ENCODE measurements around the gene SGPP1.
"Not testable (repeated sequence)": the region's sequence is repeated elsewhere in the genome, so short reads cannot be mapped to it uniquely, and the experiment has no call there.

Gene SGPP1

DNA sequence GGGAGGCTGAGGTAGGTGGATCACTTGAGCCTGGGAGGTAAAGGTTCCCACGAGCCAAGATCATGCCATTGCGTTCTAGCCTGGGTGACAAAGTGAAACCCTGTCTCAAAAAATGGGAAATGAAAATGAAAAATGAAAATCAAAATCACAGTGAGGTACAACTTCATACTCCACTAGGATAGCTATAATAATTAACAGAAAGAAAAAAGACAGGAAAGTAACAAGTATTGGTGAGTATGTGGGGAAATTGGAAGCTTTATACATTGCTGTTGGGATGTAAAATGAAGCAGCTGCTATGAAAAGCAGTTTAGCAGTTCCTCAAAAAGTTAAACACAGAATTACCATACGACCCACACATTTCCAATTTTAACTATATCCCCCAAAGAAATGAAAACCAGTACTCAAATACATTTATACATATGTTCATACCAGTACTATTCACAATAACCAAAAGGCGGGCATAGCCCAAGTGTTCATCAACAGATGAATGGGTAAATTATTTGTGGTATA, 22.2 kb downstream of the SGPP1 start:
- H3K27ac ChIP-seq (ENCODE audit: insufficient read depth, low read depth, low read length, poor library complexity, severe bottlenecking) = no peak overlapping the region
- 90 to 92% methylated on average over 4 of the region's 4 CpGs for WGBS, 2 experiments
- no peaks in the 10 kb centered on the region for H3K36me3 ChIP-seq (ENCODE audit: control insufficient read depth, insufficient read depth, low read length)
- H3K4me3 ChIP-seq (ENCODE audit: insufficient read depth, low read depth, low read length) = no peak overlapping the region
- H3K4me1 ChIP-seq (ENCODE audit: control insufficient read depth, insufficient read depth, low read length) = no peaks in the 10 kb centered on the region
- H3K9me3 ChIP-seq (ENCODE audit: control insufficient read depth, low read length) = no peaks in the 10 kb centered on the region
- H3K27me3 ChIP-seq (ENCODE audit: control insufficient read depth, insufficient read depth, low read length, poor library complexity, severe bottlenecking) = no peaks in the 10 kb centered on the region

- not testable (repeated sequence) for H3K27ac ChIP-seq (ENCODE audit: insufficient read depth, low read depth, low read length, poor library complexity, severe bottlenecking); H3K36me3 ChIP-seq (ENCODE audit: control insufficient read depth, insufficient read depth, low read length); H3K4me3 ChIP-seq (ENCODE audit: insufficient read depth, low read depth, low read length); H3K27me3 ChIP-seq (ENCODE audit: control insufficient read depth, insufficient read depth, low read length, poor library complexity, severe bottlenecking); H3K9me3 ChIP-seq (ENCODE audit: control insufficient read depth, low read length); H3K4me1 ChIP-seq (ENCODE audit: control insufficient read depth, insufficient read depth, low read length)
- WGBS, 2 experiments = 88 to 94% methylated on average over 4 of the region's 4 CpGs
These were observed 25.3 kb downstream of the SGPP1 start for GRCh38 chr14:63702530-63702929.

GRCh38 chr14:63701606-63702299, 26.1 kb downstream of the SGPP1 start:
- Histone ChIP-seq H3K4me3 (ENCODE audit: insufficient read depth, low read depth, low read length) (no peak overlapping the region), H3K9me3 (ENCODE audit: control insufficient read depth, low read length) (no peaks in the 10 kb centered on the region), H3K36me3 (ENCODE audit: control insufficient read depth, insufficient read depth, low read length) (no peaks in the 10 kb centered on the region), H3K4me1 (ENCODE audit: control insufficient read depth, insufficient read depth, low read length) (no peaks in the 10 kb centered on the region), H3K27ac (ENCODE audit: insufficient read depth, low read depth, low read length, poor library complexity, severe bottlenecking) (no peak overlapping the region), H3K27me3 (ENCODE audit: control insufficient read depth, insufficient read depth, low read length, poor library complexity, severe bottlenecking) (no peaks in the 10 kb centered on the region)
- WGBS, 2 experiments = 96 to 100% methylated on average over 1 to 2 of the region's 2 CpGs

GRCh38 chr14:63692310-63693020, 35.4 kb downstream of the SGPP1 start:
- Histone ChIP-seq H3K4me1 (ENCODE audit: control insufficient read depth, insufficient read depth, low read length) (no peaks in the 10 kb centered on the region), H3K4me3 (ENCODE audit: insufficient read depth, low read depth, low read length) (no peak overlapping the region), H3K27me3 (ENCODE audit: control insufficient read depth, insufficient read depth, low read length, poor library complexity, severe bottlenecking) (no peaks in the 10 kb centered on the region), H3K9me3 (ENCODE audit: control insufficient read depth, low read length) (no peaks in the 10 kb centered on the region), H3K36me3 (ENCODE audit: control insufficient read depth, insufficient read depth, low read length) (no peaks in the 10 kb centered on the region), H3K27ac (ENCODE audit: insufficient read depth, low read depth, low read length, poor library complexity, severe bottlenecking) (no peak overlapping the region)
- WGBS, 2 experiments = 91 to 94% methylated on average over 5 of the region's 5 CpGs

DNA sequence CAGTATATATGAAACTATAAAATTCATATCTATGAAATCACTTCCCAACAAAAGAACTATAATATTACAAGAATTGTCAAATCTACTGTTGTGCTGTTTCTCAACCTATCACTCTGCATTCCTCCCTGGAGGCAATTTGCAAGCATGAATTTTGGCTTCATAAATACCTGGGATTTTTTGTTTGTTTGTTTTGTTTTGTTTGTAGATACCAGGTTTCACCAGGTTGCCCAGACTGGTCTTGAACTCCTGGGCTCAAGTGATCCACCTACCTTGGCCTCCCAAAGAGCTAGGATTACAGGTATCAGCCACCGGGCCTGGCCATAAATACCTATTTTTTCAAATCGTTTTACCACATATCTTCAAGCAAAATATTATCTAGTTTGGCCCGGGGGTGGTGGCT, 38.7 kb downstream of the SGPP1 start:
- no peak overlapping the region for H3K4me3 ChIP-seq (ENCODE audit: insufficient read depth, low read depth, low read length)
- H3K4me1 ChIP-seq (ENCODE audit: control insufficient read depth, insufficient read depth, low read length) = no peaks in the 10 kb centered on the region
- no peaks in the 10 kb centered on the region for H3K36me3 ChIP-seq (ENCODE audit: control insufficient read depth, insufficient read depth, low read length)
- H3K27me3 ChIP-seq (ENCODE audit: control insufficient read depth, insufficient read depth, low read length, poor library complexity, severe bottlenecking) = no peaks in the 10 kb centered on the region
- H3K9me3 ChIP-seq (ENCODE audit: control insufficient read depth, low read length) = no peaks in the 10 kb centered on the region
- H3K27ac ChIP-seq (ENCODE audit: insufficient read depth, low read depth, low read length, poor library complexity, severe bottlenecking) = no peak overlapping the region
- 77 to 90% methylated on average over 3 of the region's 3 CpGs for WGBS, 2 experiments

DNA sequence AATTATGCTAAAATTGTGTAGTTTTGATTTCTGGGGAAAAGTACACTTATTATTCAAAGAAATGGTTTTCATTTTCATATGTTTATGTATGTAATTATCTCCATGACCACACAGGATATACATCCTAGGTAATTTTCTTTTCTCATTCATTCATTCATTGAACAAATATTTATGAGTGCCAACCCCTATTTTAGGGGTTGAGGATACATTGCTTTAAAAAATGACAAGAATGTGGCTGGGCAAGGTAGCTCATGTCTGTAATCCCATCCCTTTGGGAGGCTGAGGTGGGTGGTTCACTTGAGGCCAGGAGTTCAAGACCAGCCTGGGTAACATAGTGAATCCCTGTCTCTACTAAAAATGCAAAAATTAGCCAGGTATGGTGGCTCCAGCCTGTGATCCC, 40.9 kb downstream of the SGPP1 start:
- Histone ChIP-seq H3K4me1 (ENCODE audit: control insufficient read depth, insufficient read depth, low read length) (no peaks in the 10 kb centered on the region), H3K27ac (ENCODE audit: insufficient read depth, low read depth, low read length, poor library complexity, severe bottlenecking) (no peak overlapping the region), H3K27me3 (ENCODE audit: control insufficient read depth, insufficient read depth, low read length, poor library complexity, severe bottlenecking) (no peaks in the 10 kb centered on the region), H3K4me3 (ENCODE audit: insufficient read depth, low read depth, low read length) (no peak overlapping the region), H3K36me3 (ENCODE audit: control insufficient read depth, insufficient read depth, low read length) (no peaks in the 10 kb centered on the region), H3K9me3 (ENCODE audit: control insufficient read depth, low read length) (no peaks in the 10 kb centered on the region)

- H3K27ac ChIP-seq (ENCODE audit: insufficient read depth, low read depth, low read length, poor library complexity, severe bottlenecking) = no peak overlapping the region
- no peaks in the 10 kb centered on the region for H3K9me3 ChIP-seq (ENCODE audit: control insufficient read depth, low read length)
- no CpG with 5 or more reads among the region's 1 CpG for WGBS, 2 experiments
- H3K36me3 ChIP-seq (ENCODE audit: control insufficient read depth, insufficient read depth, low read length) = no peaks in the 10 kb centered on the region
- no peaks in the 10 kb centered on the region for H3K4me1 ChIP-seq (ENCODE audit: control insufficient read depth, insufficient read depth, low read length)
- no peaks in the 10 kb centered on the region for H3K27me3 ChIP-seq (ENCODE audit: control insufficient read depth, insufficient read depth, low read length, poor library complexity, severe bottlenecking)
- H3K4me3 ChIP-seq (ENCODE audit: insufficient read depth, low read depth, low read length) = no peak overlapping the region
These were observed 42.5 kb downstream of the SGPP1 start for GRCh38 chr14:63685401-63685800.

GRCh38 chr14:63682727-63683593, 44.9 kb downstream of the SGPP1 start:
- H3K4me1 ChIP-seq (ENCODE audit: control insufficient read depth, insufficient read depth, low read length) = no peaks in the 10 kb centered on the region
- no peak overlapping the region for H3K4me3 ChIP-seq (ENCODE audit: insufficient read depth, low read depth, low read length)
- WGBS, 2 experiments = 90 to 96% methylated on average over 8 of the region's 9 CpGs
- no peak overlapping the region for H3K27ac ChIP-seq (ENCODE audit: insufficient read depth, low read depth, low read length, poor library complexity, severe bottlenecking)
- no peaks in the 10 kb centered on the region for H3K9me3 ChIP-seq (ENCODE audit: control insufficient read depth, low read length)
- no peaks in the 10 kb centered on the region for H3K36me3 ChIP-seq (ENCODE audit: control insufficient read depth, insufficient read depth, low read length)
- H3K27me3 ChIP-seq (ENCODE audit: control insufficient read depth, insufficient read depth, low read length, poor library complexity, severe bottlenecking) = no peaks in the 10 kb centered on the region

DNA sequence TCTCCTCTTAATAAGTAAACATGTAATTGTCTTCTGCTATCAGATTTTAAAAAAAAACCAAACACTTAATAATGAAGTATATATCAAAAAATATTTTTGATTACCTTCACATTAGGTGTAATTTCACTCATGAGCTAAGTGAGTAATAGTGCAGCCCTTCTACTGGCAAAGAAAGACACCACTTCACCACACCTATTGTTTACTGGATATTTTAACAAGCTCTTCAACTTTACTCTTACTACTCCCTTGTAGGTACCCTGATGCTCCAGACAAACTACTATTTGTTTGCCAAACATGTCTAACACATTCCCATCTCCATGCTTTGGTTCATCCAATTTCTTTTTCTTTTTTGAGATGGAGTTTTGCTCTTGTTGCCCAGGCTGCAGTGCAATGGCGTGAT, 49.3 kb downstream of the SGPP1 start:
- H3K27ac ChIP-seq (ENCODE audit: insufficient read depth, low read depth, low read length, poor library complexity, severe bottlenecking) = no peak overlapping the region
- 86 to 100% methylated on average over 1 of the region's 1 CpG for WGBS, 2 experiments
- no peaks in the 10 kb centered on the region for H3K36me3 ChIP-seq (ENCODE audit: control insufficient read depth, insufficient read depth, low read length)
- H3K4me1 ChIP-seq (ENCODE audit: control insufficient read depth, insufficient read depth, low read length) = no peaks in the 10 kb centered on the region
- no peak overlapping the region for H3K4me3 ChIP-seq (ENCODE audit: insufficient read depth, low read depth, low read length)
- H3K27me3 ChIP-seq (ENCODE audit: control insufficient read depth, insufficient read depth, low read length, poor library complexity, severe bottlenecking) = no peaks in the 10 kb centered on the region
- H3K9me3 ChIP-seq (ENCODE audit: control insufficient read depth, low read length) = no peaks in the 10 kb centered on the region

DNA sequence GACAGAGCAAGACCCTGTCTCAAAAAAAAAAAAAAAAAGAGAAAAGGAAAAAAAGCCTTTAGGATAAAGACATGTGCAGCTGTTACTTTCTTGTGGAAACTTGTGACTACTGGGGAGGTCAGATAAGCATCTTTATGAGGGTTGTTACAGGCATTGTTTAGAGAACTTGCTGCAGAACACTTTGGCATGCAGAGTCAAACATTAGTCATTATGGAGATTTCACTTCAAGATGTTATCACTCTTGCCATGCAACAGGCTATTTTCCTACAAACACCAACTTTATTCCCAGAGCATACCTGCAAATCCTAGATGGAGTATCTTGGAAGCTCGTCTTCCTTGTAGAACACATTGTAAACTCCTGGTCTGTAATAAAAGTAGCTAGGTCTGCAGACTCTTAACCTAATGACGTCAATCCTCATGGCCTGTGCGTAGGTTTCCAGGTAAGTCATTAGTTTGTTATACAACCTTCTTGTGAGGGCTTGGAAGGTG, 49.9 kb downstream of the SGPP1 start:
- 92 to 95% methylated on average over 3 of the region's 3 CpGs for WGBS, 2 experiments
- Histone ChIP-seq H3K27ac (ENCODE audit: insufficient read depth, low read depth, low read length, poor library complexity, severe bottlenecking) (no peak overlapping the region), H3K4me1 (ENCODE audit: control insufficient read depth, insufficient read depth, low read length) (no peaks in the 10 kb centered on the region), H3K27me3 (ENCODE audit: control insufficient read depth, insufficient read depth, low read length, poor library complexity, severe bottlenecking) (no peaks in the 10 kb centered on the region), H3K4me3 (ENCODE audit: insufficient read depth, low read depth, low read length) (no peak overlapping the region), H3K36me3 (ENCODE audit: control insufficient read depth, insufficient read depth, low read length) (no peaks in the 10 kb centered on the region), H3K9me3 (ENCODE audit: control insufficient read depth, low read length) (no peaks in the 10 kb centered on the region)

Measured in ectodermal cell (in vitro differentiated cells).